ENCODE results near the gene PCSK7.

The PCSK7 gene

DNA sequence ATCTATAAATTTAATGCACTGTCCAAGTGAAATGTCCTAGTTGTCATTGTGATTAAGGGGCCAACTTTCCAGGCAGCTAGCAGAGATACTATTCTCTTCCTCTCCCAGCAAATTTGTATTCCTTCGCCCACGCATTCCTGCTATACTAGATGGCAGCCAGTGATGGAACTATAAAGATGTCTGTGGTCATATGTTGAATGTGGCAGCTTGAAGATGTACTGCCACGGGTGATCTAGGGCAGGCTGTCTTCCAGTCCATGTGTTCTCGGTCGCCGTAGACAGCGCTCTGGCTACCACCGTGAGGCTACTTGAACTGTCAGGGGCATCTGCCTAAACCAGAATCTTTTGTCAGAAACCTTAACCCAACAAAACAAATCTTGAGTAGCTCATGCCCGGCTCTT lies 61.7 kb downstream of the PCSK7 start:
- TF ChIP-seq CREB5 (CRISPR knock-in tag; IDR thresholded peaks at IDR 0.05; ENCODE audit: low read depth), result no peak
- TF ChIP-seq TOX (CRISPR knock-in tag; IDR thresholded peaks at IDR 0.05; ENCODE audit: borderline replicate concordance), result no peak
- TF ChIP-seq ZNF70 (CRISPR knock-in tag; IDR thresholded peaks at IDR 0.05), result no peak
- TF ChIP-seq PPARA (CRISPR knock-in tag; IDR thresholded peaks at IDR 0.05; ENCODE audit: borderline replicate concordance), result no peak
- TF ChIP-seq ISL1 (CRISPR knock-in tag; IDR thresholded peaks at IDR 0.05), result no peak
- no peak for TF ChIP-seq ZNF565 (CRISPR knock-in tag; conservative IDR thresholded peaks at IDR 0.05; ENCODE audit: low read depth)
- no peak for TF ChIP-seq RARB (CRISPR knock-in tag; IDR thresholded peaks at IDR 0.05)
- no peak for TF ChIP-seq CSRNP3 (CRISPR knock-in tag; IDR thresholded peaks at IDR 0.05)
- TF ChIP-seq TSHZ2 (CRISPR knock-in tag; IDR thresholded peaks at IDR 0.05), result no peak
- no peak for TF ChIP-seq ZC3H10 (CRISPR knock-in tag; IDR thresholded peaks at IDR 0.05)
- TF ChIP-seq TCF4 (CRISPR knock-in tag; IDR thresholded peaks at IDR 0.05; ENCODE audit: borderline replicate concordance), result no peak
- TF ChIP-seq GLIS3 (CRISPR knock-in tag; IDR thresholded peaks at IDR 0.05), result no peak
- TF ChIP-seq BACH2 (CRISPR knock-in tag; IDR thresholded peaks at IDR 0.05; ENCODE audit: borderline replicate concordance), result no peak
- TF ChIP-seq ESRRG (CRISPR knock-in tag; IDR thresholded peaks at IDR 0.05), result no peak
- no peak for TF ChIP-seq CSDC2 (CRISPR knock-in tag; IDR thresholded peaks at IDR 0.05)

GRCh38 chr11:117169736-117170135 lies 62.1 kb downstream of the PCSK7 start:
- no peak for ATAC-seq
- TF ChIP-seq CSDC2 (CRISPR knock-in tag; IDR thresholded peaks at IDR 0.05) (no peak), ZC3H10 (CRISPR knock-in tag; IDR thresholded peaks at IDR 0.05) (no peak), PPARA (CRISPR knock-in tag; IDR thresholded peaks at IDR 0.05; ENCODE audit: borderline replicate concordance) (no peak), CREB5 (CRISPR knock-in tag; IDR thresholded peaks at IDR 0.05; ENCODE audit: low read depth) (no peak), TOX (CRISPR knock-in tag; IDR thresholded peaks at IDR 0.05; ENCODE audit: borderline replicate concordance) (no peak), GLIS3 (CRISPR knock-in tag; IDR thresholded peaks at IDR 0.05) (no peak), TCF4 (CRISPR knock-in tag; IDR thresholded peaks at IDR 0.05; ENCODE audit: borderline replicate concordance) (no peak)

More for the DNA sequence above, 61.7 kb downstream of the PCSK7 start:
- no peak for ATAC-seq

DNA sequence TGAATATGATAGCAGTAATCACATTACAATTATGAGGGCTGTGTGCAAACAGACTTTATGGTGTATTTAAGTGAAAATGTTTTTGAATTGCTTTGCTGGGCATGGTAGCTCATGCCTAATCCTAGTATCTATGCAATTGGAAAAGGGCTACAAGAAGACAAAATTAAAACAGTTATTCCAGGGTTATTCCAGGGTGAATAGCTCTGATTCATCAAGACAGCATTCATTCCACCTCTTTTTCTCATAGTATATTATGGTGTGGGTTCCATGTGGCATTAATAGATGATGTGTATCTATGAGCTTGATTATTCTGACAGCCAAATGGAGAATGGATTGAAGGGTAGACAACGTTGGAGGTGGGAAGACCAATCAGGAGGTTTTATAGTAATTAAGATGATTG lies 65.4 kb downstream of the PCSK7 start:
- TF ChIP-seq CSDC2 (CRISPR knock-in tag; IDR thresholded peaks at IDR 0.05) (no peak), TOX (CRISPR knock-in tag; IDR thresholded peaks at IDR 0.05; ENCODE audit: borderline replicate concordance) (no peak), ZFP3 (CRISPR knock-in tag; IDR thresholded peaks at IDR 0.05) (no peak), BACH2 (CRISPR knock-in tag; IDR thresholded peaks at IDR 0.05; ENCODE audit: borderline replicate concordance) (no peak), CREB5 (CRISPR knock-in tag; IDR thresholded peaks at IDR 0.05; ENCODE audit: low read depth) (no peak), TCF4 (CRISPR knock-in tag; IDR thresholded peaks at IDR 0.05; ENCODE audit: borderline replicate concordance) (no peak), RARB (CRISPR knock-in tag; IDR thresholded peaks at IDR 0.05) (no peak), ZNF8 (CRISPR knock-in tag; IDR thresholded peaks at IDR 0.05) (no peak), PPARA (CRISPR knock-in tag; IDR thresholded peaks at IDR 0.05; ENCODE audit: borderline replicate concordance) (no peak)
- ATAC-seq, result no peak

DNA sequence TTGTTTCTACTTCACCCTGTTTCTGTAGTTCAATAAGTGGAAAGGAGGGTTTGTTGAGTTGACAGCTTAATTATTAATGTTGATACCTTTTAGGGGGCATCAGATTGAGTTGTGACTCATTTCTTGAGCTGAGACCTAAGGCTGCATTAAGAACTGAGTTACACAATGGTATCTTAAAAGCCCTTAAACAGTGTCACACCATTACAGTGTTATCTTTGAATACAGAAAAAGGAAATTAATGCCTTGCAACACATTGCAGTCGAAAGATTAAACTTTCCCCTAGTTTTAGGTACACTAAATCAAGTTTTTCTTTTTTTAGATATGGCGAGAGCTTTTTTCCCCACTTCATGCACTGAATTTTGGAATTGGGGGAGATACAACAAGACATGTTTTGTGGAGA lies 71.0 kb downstream of the PCSK7 start:
- no peak for ATAC-seq
- TF ChIP-seq ESRRG (CRISPR knock-in tag; IDR thresholded peaks at IDR 0.05) (no peak), CREB5 (CRISPR knock-in tag; IDR thresholded peaks at IDR 0.05; ENCODE audit: low read depth) (no peak), ZNF8 (CRISPR knock-in tag; IDR thresholded peaks at IDR 0.05) (no peak), RARB (CRISPR knock-in tag; IDR thresholded peaks at IDR 0.05) (no peak), ISL1 (CRISPR knock-in tag; IDR thresholded peaks at IDR 0.05) (no peak), ZFP30 (CRISPR knock-in tag; IDR thresholded peaks at IDR 0.05) (no peak), GLIS3 (CRISPR knock-in tag; IDR thresholded peaks at IDR 0.05) (no peak), TSHZ2 (CRISPR knock-in tag; IDR thresholded peaks at IDR 0.05) (no peak), OSR1 (CRISPR knock-in tag; IDR thresholded peaks at IDR 0.05) (no peak), BACH2 (CRISPR knock-in tag; IDR thresholded peaks at IDR 0.05; ENCODE audit: borderline replicate concordance) (no peak), ZFP3 (CRISPR knock-in tag; IDR thresholded peaks at IDR 0.05) (no peak), ZNF70 (CRISPR knock-in tag; IDR thresholded peaks at IDR 0.05) (no peak), ZNF565 (CRISPR knock-in tag; conservative IDR thresholded peaks at IDR 0.05; ENCODE audit: low read depth) (no peak), TCF4 (CRISPR knock-in tag; IDR thresholded peaks at IDR 0.05; ENCODE audit: borderline replicate concordance) (no peak), TOX (CRISPR knock-in tag; IDR thresholded peaks at IDR 0.05; ENCODE audit: borderline replicate concordance) (no peak)

Measured in SK-N-SH treated with all-trans-retinoic acid at 6 μM for 48 hours (cell line).